ENCODE measurements around the gene PLEKHA7.

PLEKHA7 gene

GRCh38 chr11:16789063-16789420 lies 225.2 kb downstream of the PLEKHA7 start:
- DNase-seq (ENCODE audit: low read depth): no peak

- peak; percentile 24 for DNase-seq (ENCODE audit: low read depth)
Measured at GRCh38 chr11:16788141-16789062, 225.8 kb downstream of the PLEKHA7 start.

GRCh38 chr11:16787035-16787742 lies 227.0 kb downstream of the PLEKHA7 start:
- DNase-seq (ENCODE audit: low read depth): no peak

GRCh38 chr11:16786131-16786530 lies 228.1 kb downstream of the PLEKHA7 start:
- DNase-seq (ENCODE audit: low read depth): no peak

GRCh38 chr11:16785520-16786128 lies 228.6 kb downstream of the PLEKHA7 start:
- peak; percentile 9 for DNase-seq (ENCODE audit: low read depth)

- DNase-seq (ENCODE audit: low read depth): no peak
Measured at GRCh38 chr11:16784666-16785065, 229.5 kb downstream of the PLEKHA7 start.

- no peak for DNase-seq (ENCODE audit: low read depth)
Measured at GRCh38 chr11:16784097-16784496, 230.1 kb downstream of the PLEKHA7 start.

- DNase-seq (ENCODE audit: low read depth): no peak
Measured at GRCh38 chr11:16783321-16783801, 230.9 kb downstream of the PLEKHA7 start.

GRCh38 chr11:16781936-16782919 lies 232.0 kb downstream of the PLEKHA7 start:
- DNase-seq (ENCODE audit: low read depth): no peak

- no peak for DNase-seq (ENCODE audit: low read depth)
Measured at GRCh38 chr11:16780698-16781550, 233.3 kb downstream of the PLEKHA7 start.

GRCh38 chr11:16780146-16780545 lies 234.1 kb downstream of the PLEKHA7 start:
- DNase-seq (ENCODE audit: low read depth): no peak

GRCh38 chr11:16779436-16779835 lies 234.8 kb downstream of the PLEKHA7 start:
- DNase-seq (ENCODE audit: low read depth): no peak

GRCh38 chr11:16778876-16779275 lies 235.3 kb downstream of the PLEKHA7 start:
- DNase-seq (ENCODE audit: low read depth): no peak

- DNase-seq (ENCODE audit: low read depth): no peak
Measured at GRCh38 chr11:16778286-16778685, 235.9 kb downstream of the PLEKHA7 start.

GRCh38 chr11:16777613-16777975 lies 236.6 kb downstream of the PLEKHA7 start:
- DNase-seq (ENCODE audit: low read depth): no peak

GRCh38 chr11:16776711-16777612 lies 237.3 kb downstream of the PLEKHA7 start:
- DNase-seq (ENCODE audit: low read depth): no peak

GRCh38 chr11:16775614-16776283 lies 238.5 kb downstream of the PLEKHA7 start:
- no peak for DNase-seq (ENCODE audit: low read depth)

GRCh38 chr11:16774936-16775613 lies 239.1 kb downstream of the PLEKHA7 start:
- no peak for DNase-seq (ENCODE audit: low read depth)
